GM12874 (cell line): ENCODE measurements around the gene FXYD6.

Experiments used
- CTCF ChIP-seq: IDR thresholded peaks from 2 replicates; pipeline ENCODE4 v1.5.1; 2011; ENCODE audit warnings: low read depth, mild to moderate bottlenecking, control low read depth, low read length, moderate library complexity; ENCODE audit not compliant: insufficient read depth

The FXYD6 gene

DNA sequence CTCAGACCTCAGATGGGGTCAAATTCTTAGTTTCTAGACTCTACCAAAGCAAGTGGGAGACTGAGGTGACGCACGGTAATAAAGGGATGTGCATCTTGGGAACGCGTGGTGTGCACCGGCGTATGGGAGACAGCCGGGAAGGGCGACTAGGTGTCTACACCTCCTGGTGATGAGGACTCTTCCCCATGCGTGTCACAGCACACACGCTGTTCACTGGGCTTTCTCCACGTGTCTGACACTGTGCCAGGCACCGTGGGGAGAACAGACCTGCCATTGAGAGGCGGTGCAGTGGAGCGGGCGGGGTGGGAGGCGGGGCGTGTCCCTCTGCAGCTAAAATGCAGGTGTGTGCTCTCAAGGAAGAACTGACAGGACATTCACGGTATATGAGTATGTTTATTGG, 5.3 kb downstream of the FXYD6 start:
- no peak for TF ChIP-seq CTCF

- no peak for TF ChIP-seq CTCF
Observed at GRCh38 chr11:117870103-117870952, 6.1 kb downstream of the FXYD6 start.

DNA sequence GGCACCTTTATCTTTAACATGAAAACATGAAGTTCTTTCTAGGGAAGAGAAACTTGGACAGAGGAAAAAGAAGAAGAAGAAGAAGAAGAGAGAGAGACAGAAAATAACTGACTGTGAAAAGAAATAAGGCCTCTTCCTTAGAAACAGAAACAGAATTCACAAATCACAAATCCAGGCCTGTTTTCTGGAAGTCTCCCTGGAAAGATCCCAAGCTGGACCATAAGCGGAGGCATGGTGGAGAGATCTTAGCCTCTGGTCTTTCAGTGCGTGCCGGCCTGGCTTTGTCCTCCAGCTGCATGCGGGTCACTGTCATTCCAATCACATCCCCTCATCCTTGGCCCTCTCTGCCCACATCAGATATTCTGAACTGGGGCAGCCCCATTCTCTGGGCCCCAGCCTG, 6.9 kb downstream of the FXYD6 start:
- no peak for TF ChIP-seq CTCF

- no peak for TF ChIP-seq CTCF
Observed at GRCh38 chr11:117868815-117869561, 7.5 kb downstream of the FXYD6 start.

- no peak for TF ChIP-seq CTCF
Observed at GRCh38 chr11:117868088-117868487, 8.4 kb downstream of the FXYD6 start.

GRCh38 chr11:117866526-117866925, 9.9 kb downstream of the FXYD6 start:
- no peak for TF ChIP-seq CTCF

GRCh38 chr11:117863383-117863782, 13.1 kb downstream of the FXYD6 start:
- TF ChIP-seq CTCF = no peak
